HCT116 (cell line): ENCODE results near the gene FOXS1. TPM values are rescaled to one million over a fixed set of nuclear protein-coding genes. Genes with fewer than 3 reads are reported as not detected.

Source experiments
- ATAC-seq: fragments of 200-7000 bp; cut with Tn5 transposase; 2 replicates; pipeline ENCODE4 v1.9.1; 2020; ENCODE audit warnings: mild to moderate bottlenecking, moderate library complexity
- BruUV-seq: library from RNA; stranded (reverse); fragments of 400-500 nt; replicated peaks from 2 replicates; lab custom pipeline; 2021; lab: Mats Ljungman, UMichigan
- CTCF ChIA-PET: fragments of 300-600 bp; sonication (Branson Sonifier 250); formaldehyde crosslinking; loops from one replicate; lab custom pipeline; 2021; ENCODE audit warnings: antibody characterized with exemption; lab: Charles Lee
- POLR2A ChIA-PET: fragments of 300-600, 350-600 bp; sonication (Branson Sonifier 250); formaldehyde crosslinking; loops from one replicate; lab custom pipeline; 2021; ENCODE audit warnings: antibody characterized with exemption; lab: Charles Lee
- RAD21 ChIA-PET, 2 experiments: fragments of 300-600 bp; sonication (Branson Sonifier 250); formaldehyde crosslinking; loops; one replicate each; lab custom pipeline; 2023; ENCODE audit warnings: low total read pairs in 2 of 2; ENCODE audit not compliant: uncharacterized antibody in 2 of 2, unreplicated experiment in 2 of 2, low non-redundant PET in 1 of 2; lab: Charles Lee
- DNase-seq: peaks from one replicate; pipeline ENCODE4 v3.0.0-alpha.2; 2010; ENCODE audit warnings: low read depth, low spot score
- H2AFZ ChIP-seq: fragments of 200-600 bp; shearing (Covaris generic), sonication (generic); 2 replicates; pipeline ENCODE4 v1.6.1; 2017; ENCODE audit warnings: low read depth, mixed run types, mixed read lengths, antibody characterized with exemption, low read length; ENCODE audit not compliant: poor library complexity, severe bottlenecking
- H3K27ac ChIP-seq: 2 replicates; pipeline ENCODE4 v1.5.1; 2012; ENCODE audit warnings: low read depth, low read length
- H3K27me3 ChIP-seq: fragments of 200-600 bp; sonication (generic); 2 replicates; pipeline ENCODE4 v1.6.1; 2016; ENCODE audit warnings: mixed run types, low read length, mixed read lengths; ENCODE audit not compliant: insufficient read depth
- H3K36me3 ChIP-seq, 2 experiments: fragments of 200-500 bp in 1 of 2; fragments of 200-600 bp in 1 of 2; sonication (Bioruptor generic) in 1 of 2; sonication (generic) in 1 of 2; 2 replicates each; pipeline versions ENCODE4 v1.5.1 to v1.6.1; 2014 to 2016; ENCODE audit warnings: low read length in 2 of 2, inconsistent platforms in 1 of 2, mixed read lengths in 1 of 2, mixed run types in 1 of 2; ENCODE audit not compliant: insufficient read depth in 2 of 2, control insufficient read depth in 1 of 2
- H3K4me1 ChIP-seq, 2 experiments: fragments of 200-600 bp in 1 of 2; sonication (generic) in 1 of 2; 2 replicates each; pipeline versions ENCODE4 v1.5.1 to v1.6.1; 2012 to 2017; ENCODE audit warnings: low read length in 2 of 2, inconsistent platforms in 1 of 2, mild to moderate bottlenecking in 1 of 2, mixed read lengths in 1 of 2, mixed run types in 1 of 2, moderate library complexity in 1 of 2; ENCODE audit not compliant: insufficient read depth in 2 of 2, control insufficient read depth in 1 of 2
- H3K4me2 ChIP-seq: fragments of 200-600 bp; sonication (generic); 2 replicates; pipeline ENCODE4 v1.6.1; 2017; ENCODE audit warnings: mixed run types, low read length, mixed read lengths
- H3K4me3 ChIP-seq, 2 experiments: fragments of 200-600 bp in 1 of 2; sonication (generic) in 1 of 2; replicated peaks in 1 of 2; 2 replicates each; pipeline ENCODE4 v1.5.1; 2011 to 2016; ENCODE audit warnings: low read length in 2 of 2, control low read depth in 1 of 2, low read depth in 1 of 2, mild to moderate bottlenecking in 1 of 2, mixed read lengths in 1 of 2, mixed run types in 1 of 2
- H3K79me2 ChIP-seq: fragments of 200-600 bp; sonication (generic); 2 replicates; pipeline ENCODE4 v1.6.1; 2017; ENCODE audit warnings: mild to moderate bottlenecking, mixed run types, low read length, moderate library complexity, mixed read lengths; ENCODE audit not compliant: insufficient read depth
- H3K9ac ChIP-seq: fragments of 200-600 bp; sonication (generic); 2 replicates; pipeline ENCODE4 v1.6.1; 2016; ENCODE audit warnings: low read length, mixed read lengths
- H3K9me2 ChIP-seq: fragments of 200-600 bp; sonication (generic), shearing (Covaris generic); 2 replicates; pipeline ENCODE4 v1.6.1; 2017; ENCODE audit warnings: mixed run types, mild to moderate bottlenecking, moderate library complexity; ENCODE audit not compliant: insufficient read depth
- H3K9me3 ChIP-seq, 2 experiments: fragments of 200-500 bp in 1 of 2; fragments of 200-600 bp in 1 of 2; sonication (Bioruptor generic) in 1 of 2; sonication (generic) in 1 of 2; 2 replicates each; pipeline ENCODE4 v1.6.1; 2014 to 2017; ENCODE audit warnings: low read length in 2 of 2, mixed read lengths in 2 of 2, inconsistent platforms in 1 of 2, low read depth in 1 of 2, mild to moderate bottlenecking in 1 of 2, mixed run types in 1 of 2, moderate library complexity in 1 of 2; ENCODE audit not compliant: control insufficient read depth in 1 of 2, insufficient read depth in 1 of 2
- H4K20me1 ChIP-seq: fragments of 200-600 bp; sonication (generic), shearing (Covaris generic); 2 replicates; pipeline ENCODE4 v1.6.1; 2017; ENCODE audit warnings: mixed run types, mild to moderate bottlenecking, moderate library complexity; ENCODE audit not compliant: insufficient read depth
- EGR1 ChIP-seq: IDR thresholded peaks from 2 replicates; pipeline ENCODE4 v1.6.1; 2012; ENCODE audit warnings: low read depth
- ELF1 ChIP-seq: IDR thresholded peaks from 2 replicates; pipeline ENCODE4 v1.6.1; 2012; ENCODE audit warnings: low read depth, borderline replicate concordance
- EZH2phosphoT487 ChIP-seq: fragments of 200-600 bp; IDR thresholded peaks from 2 replicates; pipeline ENCODE4 v1.6.1; 2018; ENCODE audit warnings: antibody characterized with exemption, borderline replicate concordance
- JUND ChIP-seq: IDR thresholded peaks from 2 replicates; pipeline ENCODE4 v1.6.1; 2012
- MAX ChIP-seq: IDR thresholded peaks from 2 replicates; pipeline ENCODE4 v1.6.1; 2012
- POLR2A ChIP-seq: IDR thresholded peaks from 2 replicates; pipeline ENCODE4 v1.7.0; 2011; ENCODE audit warnings: borderline replicate concordance; ENCODE audit not compliant: insufficient read depth, insufficient read length; ENCODE audit errors: extremely low read depth
- RAD21 ChIP-seq: IDR thresholded peaks from 2 replicates; pipeline ENCODE4 v1.6.1; 2012; ENCODE audit warnings: low read depth, mild to moderate bottlenecking
- REST ChIP-seq: IDR thresholded peaks from 2 replicates; pipeline ENCODE4 v1.6.1; 2012; ENCODE audit warnings: low read depth
- SP1 ChIP-seq: IDR thresholded peaks from 2 replicates; pipeline ENCODE4 v1.6.1; 2012; ENCODE audit warnings: low read depth
- TCF7L2 ChIP-seq: IDR thresholded peaks from 2 replicates; pipeline ENCODE4 v1.7.0; 2011; ENCODE audit warnings: borderline replicate concordance, inconsistent platforms; ENCODE audit not compliant: insufficient read depth, insufficient read length; ENCODE audit errors: extremely low read depth
- ZFX ChIP-seq: fragments of 450-650 bp; IDR thresholded peaks from 2 replicates; pipeline ENCODE4 v1.6.1; 2017
- intact Hi-C: fragments of 100-400 bp; cut with micrococcal nuclease; formaldehyde crosslinking; loops from 2 replicates; pipeline ENCODE4 v1.10.0; 2022
- total RNA-seq: library from RNA; stranded (reverse); gene quantifications from one replicate; pipeline ENCODE4 v1.2.1, GENCODE V29; 2021; ENCODE audit not compliant: unreplicated experiment

FOXS1 gene
- total RNA-seq, 1 experiment from 2014 or later: not detected

- H3K9me2 ChIP-seq: no peaks in the 10 kb centered on the region
- no peak overlapping the region for H2AFZ ChIP-seq
- BruUV-seq: no TSS peak
- no peak for ATAC-seq
- no peak overlapping the region for H3K4me2 ChIP-seq
- ChIA-PET RAD21 (no interaction called here), POLR2A (no interaction called here), CTCF (no interaction called here)
- H3K9me3 ChIP-seq: no peaks in the 10 kb centered on the region
- H3K9ac ChIP-seq: no peak overlapping the region
- H3K27me3 ChIP-seq: no peaks in the 10 kb centered on the region
- no peak overlapping the region for H3K27ac ChIP-seq
- no peaks in the 10 kb centered on the region for H3K79me2 ChIP-seq
- H4K20me1 ChIP-seq: no peaks in the 10 kb centered on the region
- DNase-seq: no peak
- no peak overlapping the region for H3K4me3 ChIP-seq
- no peak for TF ChIP-seq RAD21
- TF ChIP-seq REST: no peak
- no peak for TF ChIP-seq EGR1
- H3K4me1 ChIP-seq: peaks cover 31 to 64% of the 10 kb centered on the region in 2 experiments
- no peaks in the 10 kb centered on the region for H3K36me3 ChIP-seq
- intact Hi-C loops: no loop called here
Measured at GRCh38 chr20:31839782-31840487, 5.5 kb downstream of the FOXS1 start.

- intact Hi-C loops: no loop called here
- Histone ChIP-seq H2AFZ (no peak overlapping the region), H3K4me3 (no peak overlapping the region), H3K4me1 (peaks cover 31 to 64% of the 10 kb centered on the region in 2 experiments), H3K27me3 (no peaks in the 10 kb centered on the region), H3K9ac (no peak overlapping the region), H4K20me1 (no peaks in the 10 kb centered on the region), H3K9me2 (no peaks in the 10 kb centered on the region), H3K9me3 (no peaks in the 10 kb centered on the region), H3K36me3 (no peaks in the 10 kb centered on the region), H3K27ac (no peak overlapping the region), H3K4me2 (no peak overlapping the region), H3K79me2 (no peaks in the 10 kb centered on the region)
- no peak for DNase-seq
- BruUV-seq: no TSS peak
- ChIA-PET CTCF (interaction anchor here (0.8 to 3.4 kb wide), 5 partner anchors 9 to 193 kb away, joined by 3 to 20 read pairs (median 4); no protein-coding TSS in a partner anchor), POLR2A (interaction anchor here (1.1 kb wide), 1 partner anchor 16 kb away, joined by 4 read pairs; no protein-coding TSS in a partner anchor), RAD21 (no interaction called here)
- ATAC-seq: no peak
- no peak for TF ChIP-seq ELF1
- TF ChIP-seq ZFX: no peak
- no peak for TF ChIP-seq EGR1
- no peak for TF ChIP-seq REST
- TF ChIP-seq TCF7L2: no peak
- TF ChIP-seq JUND: no peak
- TF ChIP-seq SP1: no peak
- no peak for TF ChIP-seq RAD21
- TF ChIP-seq EZH2phosphoT487: no peak
- TF ChIP-seq MAX: no peak
- no peak for TF ChIP-seq POLR2A
Measured at GRCh38 chr20:31838646-31839292, 6.6 kb downstream of the FOXS1 start.
